Measurements from ENCODE around the gene CHAC1.
"Not testable (repeated sequence)": the region's sequence is repeated elsewhere in the genome, so short reads cannot be mapped to it uniquely, and the experiment has no call there.

The CHAC1 gene

GRCh38 chr15:40960925-40961324 lies 7.7 kb downstream of the CHAC1 start:
- Histone ChIP-seq H3K4me2 (ENCODE audit: low read depth, low read length, poor library complexity, severe bottlenecking) (no peak overlapping the region), H3K79me2 (ENCODE audit: insufficient read depth, low read length) (no peaks in the 10 kb centered on the region), H3K4me3 (ENCODE audit: low read length, poor library complexity, severe bottlenecking) (no peak overlapping the region), H3K9me2 (replicated peaks; ENCODE audit: low read depth, low read length) (no peaks in the 10 kb centered on the region), H3K36me3 (ENCODE audit: insufficient read depth, low read length) (no peaks in the 10 kb centered on the region), H4K20me1 (ENCODE audit: insufficient read depth, low read length, poor library complexity, severe bottlenecking) (no peaks in the 10 kb centered on the region), H3K4me1 (ENCODE audit: insufficient read depth, low read length, poor library complexity, severe bottlenecking) (no peaks in the 10 kb centered on the region), H2AFZ (ENCODE audit: low read length) (no peak overlapping the region), H3F3A (ENCODE audit: low read depth) (no peaks in the 10 kb centered on the region), H3K27me3 (ENCODE audit: insufficient read depth, low read length, poor library complexity, severe bottlenecking) (no peaks in the 10 kb centered on the region), H3K9me3 (ENCODE audit: insufficient read depth, low read depth, low read length) (no peaks in the 10 kb centered on the region), H3K9ac (ENCODE audit: low read depth, low read length, poor library complexity, severe bottlenecking) (no peak overlapping the region)
- TF ChIP-seq EZH2phosphoT487 (IDR thresholded peaks at IDR 0.05; ENCODE audit: borderline replicate concordance), result no peak
- TF ChIP-seq, protein P1, sequence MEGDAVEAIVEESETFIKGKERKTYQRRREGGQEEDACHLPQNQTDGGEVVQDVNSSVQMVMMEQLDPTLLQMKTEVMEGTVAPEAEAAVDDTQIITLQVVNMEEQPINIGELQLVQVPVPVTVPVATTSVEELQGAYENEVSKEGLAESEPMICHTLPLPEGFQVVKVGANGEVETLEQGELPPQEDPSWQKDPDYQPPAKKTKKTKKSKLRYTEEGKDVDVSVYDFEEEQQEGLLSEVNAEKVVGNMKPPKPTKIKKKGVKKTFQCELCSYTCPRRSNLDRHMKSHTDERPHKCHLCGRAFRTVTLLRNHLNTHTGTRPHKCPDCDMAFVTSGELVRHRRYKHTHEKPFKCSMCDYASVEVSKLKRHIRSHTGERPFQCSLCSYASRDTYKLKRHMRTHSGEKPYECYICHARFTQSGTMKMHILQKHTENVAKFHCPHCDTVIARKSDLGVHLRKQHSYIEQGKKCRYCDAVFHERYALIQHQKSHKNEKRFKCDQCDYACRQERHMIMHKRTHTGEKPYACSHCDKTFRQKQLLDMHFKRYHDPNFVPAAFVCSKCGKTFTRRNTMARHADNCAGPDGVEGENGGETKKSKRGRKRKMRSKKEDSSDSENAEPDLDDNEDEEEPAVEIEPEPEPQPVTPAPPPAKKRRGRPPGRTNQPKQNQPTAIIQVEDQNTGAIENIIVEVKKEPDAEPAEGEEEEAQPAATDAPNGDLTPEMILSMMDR (conservative IDR thresholded peaks at IDR 0.05; ENCODE audit: low read length), result no peak

DNA sequence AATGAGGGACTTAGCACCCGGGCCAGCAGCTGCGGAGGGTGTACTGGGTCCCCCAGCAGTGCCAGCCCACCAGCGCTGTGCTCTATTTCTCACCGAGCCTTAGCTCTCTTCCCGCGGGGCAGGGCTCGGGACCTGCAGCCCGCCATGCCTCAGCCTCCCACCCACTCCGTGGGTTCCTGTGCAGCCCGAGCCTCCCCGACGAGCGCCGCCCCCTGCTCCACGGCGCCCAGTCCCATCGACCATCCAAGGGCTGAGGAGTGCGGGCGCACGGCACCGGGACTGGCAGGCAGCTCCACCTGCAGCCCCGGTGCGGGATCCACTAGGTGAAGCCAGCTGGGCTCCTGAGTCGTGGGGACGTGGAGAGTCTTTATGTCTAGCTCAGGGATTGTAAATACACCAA lies 8.5 kb downstream of the CHAC1 start:
- H3K79me2 ChIP-seq (ENCODE audit: insufficient read depth, low read length); H3K9me2 ChIP-seq (replicated peaks; ENCODE audit: low read depth, low read length); H4K20me1 ChIP-seq (ENCODE audit: insufficient read depth, low read length, poor library complexity, severe bottlenecking); H3K9ac ChIP-seq (ENCODE audit: low read depth, low read length, poor library complexity, severe bottlenecking); H3K27me3 ChIP-seq (ENCODE audit: insufficient read depth, low read length, poor library complexity, severe bottlenecking); H3K36me3 ChIP-seq (ENCODE audit: insufficient read depth, low read length); H3F3A ChIP-seq (ENCODE audit: low read depth); H3K9me3 ChIP-seq (ENCODE audit: insufficient read depth, low read depth, low read length); H3K4me1 ChIP-seq (ENCODE audit: insufficient read depth, low read length, poor library complexity, severe bottlenecking); H3K4me3 ChIP-seq (ENCODE audit: low read length, poor library complexity, severe bottlenecking); H3K4me2 ChIP-seq (ENCODE audit: low read depth, low read length, poor library complexity, severe bottlenecking); H2AFZ ChIP-seq (ENCODE audit: low read length): not testable (repeated sequence)

GRCh38 chr15:40962317-40962716 lies 9.0 kb downstream of the CHAC1 start:
- not testable (repeated sequence) for H3K36me3 ChIP-seq (ENCODE audit: insufficient read depth, low read length); H3K9me3 ChIP-seq (ENCODE audit: insufficient read depth, low read depth, low read length); H3K79me2 ChIP-seq (ENCODE audit: insufficient read depth, low read length); H3K4me3 ChIP-seq (ENCODE audit: low read length, poor library complexity, severe bottlenecking); H3K4me2 ChIP-seq (ENCODE audit: low read depth, low read length, poor library complexity, severe bottlenecking); H3K4me1 ChIP-seq (ENCODE audit: insufficient read depth, low read length, poor library complexity, severe bottlenecking); H3K9ac ChIP-seq (ENCODE audit: low read depth, low read length, poor library complexity, severe bottlenecking); H2AFZ ChIP-seq (ENCODE audit: low read length); H3K27me3 ChIP-seq (ENCODE audit: insufficient read depth, low read length, poor library complexity, severe bottlenecking); H4K20me1 ChIP-seq (ENCODE audit: insufficient read depth, low read length, poor library complexity, severe bottlenecking); H3K9me2 ChIP-seq (replicated peaks; ENCODE audit: low read depth, low read length); H3F3A ChIP-seq (ENCODE audit: low read depth)

- no peak overlapping the region for H3K4me2 ChIP-seq (ENCODE audit: low read depth, low read length, poor library complexity, severe bottlenecking)
Measured at GRCh38 chr15:40963201-40963600, 9.9 kb downstream of the CHAC1 start.

More at GRCh38 chr15:40963201-40963600, 9.9 kb downstream of the CHAC1 start:
- Histone ChIP-seq H3K36me3 (ENCODE audit: insufficient read depth, low read length) (no peaks in the 10 kb centered on the region), H2AFZ (ENCODE audit: low read length) (no peak overlapping the region), H4K20me1 (ENCODE audit: insufficient read depth, low read length, poor library complexity, severe bottlenecking) (no peaks in the 10 kb centered on the region), H3K9ac (ENCODE audit: low read depth, low read length, poor library complexity, severe bottlenecking) (no peak overlapping the region), H3K9me3 (ENCODE audit: insufficient read depth, low read depth, low read length) (no peaks in the 10 kb centered on the region), H3K9me2 (replicated peaks; ENCODE audit: low read depth, low read length) (no peaks in the 10 kb centered on the region), H3F3A (ENCODE audit: low read depth) (no peaks in the 10 kb centered on the region), H3K4me3 (ENCODE audit: low read length, poor library complexity, severe bottlenecking) (no peak overlapping the region), H3K4me1 (ENCODE audit: insufficient read depth, low read length, poor library complexity, severe bottlenecking) (no peaks in the 10 kb centered on the region), H3K27me3 (ENCODE audit: insufficient read depth, low read length, poor library complexity, severe bottlenecking) (no peaks in the 10 kb centered on the region), H3K79me2 (ENCODE audit: insufficient read depth, low read length) (no peaks in the 10 kb centered on the region)
- TF ChIP-seq, protein P1 (conservative IDR thresholded peaks at IDR 0.05; ENCODE audit: low read length), result no peak
- no peak for TF ChIP-seq EZH2phosphoT487 (IDR thresholded peaks at IDR 0.05; ENCODE audit: borderline replicate concordance)
